ENCODE results near the gene OVOL3.

OVOL3 gene

GRCh38 chr19:36152352-36153091 is 41.6 kb downstream of the OVOL3 start, which contains the start of gene COX7A1:
COX7A1 (minus strand) TSS chr19:36152447; CDS start chr19:36152407, 40 bp downstream.
- H3K9me2 ChIP-seq (replicated peaks; ENCODE audit: control insufficient read depth, low read length) = no peaks in the 10 kb centered on the region
- H4K20me1 ChIP-seq (ENCODE audit: control insufficient read depth, insufficient read depth, low read depth, low read length) = no peaks in the 10 kb centered on the region
- no peaks in the 10 kb centered on the region for H3K27me3 ChIP-seq (ENCODE audit: control insufficient read depth, low read length)
- H3K4me3 ChIP-seq (ENCODE audit: low read length) = no peak within 1 kb of the TSS
- no peaks in the 10 kb centered on the region for H3F3A ChIP-seq (ENCODE audit: control insufficient read depth, insufficient read depth)
- H3K36me3 ChIP-seq (ENCODE audit: control insufficient read depth, low read length) = peaks cover 19% of the 10 kb centered on the region
- no peaks in the 10 kb centered on the region for H3K79me2 ChIP-seq (ENCODE audit: control insufficient read depth, low read length)
- TF ChIP-seq, protein P1, sequence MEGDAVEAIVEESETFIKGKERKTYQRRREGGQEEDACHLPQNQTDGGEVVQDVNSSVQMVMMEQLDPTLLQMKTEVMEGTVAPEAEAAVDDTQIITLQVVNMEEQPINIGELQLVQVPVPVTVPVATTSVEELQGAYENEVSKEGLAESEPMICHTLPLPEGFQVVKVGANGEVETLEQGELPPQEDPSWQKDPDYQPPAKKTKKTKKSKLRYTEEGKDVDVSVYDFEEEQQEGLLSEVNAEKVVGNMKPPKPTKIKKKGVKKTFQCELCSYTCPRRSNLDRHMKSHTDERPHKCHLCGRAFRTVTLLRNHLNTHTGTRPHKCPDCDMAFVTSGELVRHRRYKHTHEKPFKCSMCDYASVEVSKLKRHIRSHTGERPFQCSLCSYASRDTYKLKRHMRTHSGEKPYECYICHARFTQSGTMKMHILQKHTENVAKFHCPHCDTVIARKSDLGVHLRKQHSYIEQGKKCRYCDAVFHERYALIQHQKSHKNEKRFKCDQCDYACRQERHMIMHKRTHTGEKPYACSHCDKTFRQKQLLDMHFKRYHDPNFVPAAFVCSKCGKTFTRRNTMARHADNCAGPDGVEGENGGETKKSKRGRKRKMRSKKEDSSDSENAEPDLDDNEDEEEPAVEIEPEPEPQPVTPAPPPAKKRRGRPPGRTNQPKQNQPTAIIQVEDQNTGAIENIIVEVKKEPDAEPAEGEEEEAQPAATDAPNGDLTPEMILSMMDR (IDR thresholded peaks at IDR 0.05; ENCODE audit: low read depth, low read length, poor library complexity, severe bottlenecking) = no peak
- no peak for TF ChIP-seq EZH2phosphoT487 (IDR thresholded peaks at IDR 0.05; ENCODE audit: borderline replicate concordance, low read length)
- H3K4me1 ChIP-seq (ENCODE audit: control insufficient read depth, low read length) = no peaks in the 10 kb centered on the region
- no peak within 1 kb of the TSS for H3K4me2 ChIP-seq (ENCODE audit: low read length)
- no peak within 1 kb of the TSS for H3K27ac ChIP-seq (ENCODE audit: low read depth, low read length)
- H3K9me3 ChIP-seq (ENCODE audit: control insufficient read depth, insufficient read depth, low read length) = no peaks in the 10 kb centered on the region

DNA sequence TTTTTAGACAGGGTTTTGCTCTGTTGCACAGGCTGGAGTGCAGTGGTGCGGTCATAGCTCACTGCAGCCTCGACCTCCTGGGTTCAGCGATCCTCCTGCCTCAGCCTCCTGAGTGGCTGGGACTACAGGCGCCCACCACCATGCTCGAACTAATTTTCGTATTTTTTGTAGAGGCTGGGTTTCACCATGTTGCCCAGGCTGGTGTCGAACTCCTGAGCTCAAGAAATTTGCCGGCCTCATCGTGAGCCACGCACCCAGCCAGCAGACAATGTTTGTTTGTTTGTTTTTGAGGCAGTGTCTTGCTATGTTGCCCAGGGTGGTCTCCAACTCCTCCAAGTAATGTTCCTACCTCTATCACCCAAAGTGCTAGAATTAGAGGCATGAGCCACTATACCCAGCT is 42.2 kb downstream of the OVOL3 start:
- H3K79me2 ChIP-seq (ENCODE audit: control insufficient read depth, low read length) = no peaks in the 10 kb centered on the region
- H3K36me3 ChIP-seq (ENCODE audit: control insufficient read depth, low read length) = peaks cover 19% of the 10 kb centered on the region
- no peaks in the 10 kb centered on the region for H3K9me3 ChIP-seq (ENCODE audit: control insufficient read depth, insufficient read depth, low read length)
- H4K20me1 ChIP-seq (ENCODE audit: control insufficient read depth, insufficient read depth, low read depth, low read length) = no peaks in the 10 kb centered on the region
- no peak overlapping the region for H3K27ac ChIP-seq (ENCODE audit: low read depth, low read length)
- no peak overlapping the region for H3K4me3 ChIP-seq (ENCODE audit: low read length)
- H3K9me2 ChIP-seq (replicated peaks; ENCODE audit: control insufficient read depth, low read length) = no peaks in the 10 kb centered on the region
- TF ChIP-seq, protein P1 (IDR thresholded peaks at IDR 0.05; ENCODE audit: low read depth, low read length, poor library complexity, severe bottlenecking) = no peak
- TF ChIP-seq EZH2phosphoT487 (IDR thresholded peaks at IDR 0.05; ENCODE audit: borderline replicate concordance, low read length) = no peak
- H3K27me3 ChIP-seq (ENCODE audit: control insufficient read depth, low read length) = no peaks in the 10 kb centered on the region
- H3K4me2 ChIP-seq (ENCODE audit: low read length) = no peak overlapping the region
- H3K4me1 ChIP-seq (ENCODE audit: control insufficient read depth, low read length) = no peaks in the 10 kb centered on the region
- H3F3A ChIP-seq (ENCODE audit: control insufficient read depth, insufficient read depth) = no peaks in the 10 kb centered on the region

GRCh38 chr19:36160821-36161596 is 50.1 kb downstream of the OVOL3 start:
- no peaks in the 10 kb centered on the region for H3K9me3 ChIP-seq (ENCODE audit: control insufficient read depth, insufficient read depth, low read length)
- no peaks in the 10 kb centered on the region for H4K20me1 ChIP-seq (ENCODE audit: control insufficient read depth, insufficient read depth, low read depth, low read length)
- H3K27ac ChIP-seq (ENCODE audit: low read depth, low read length) = no peak overlapping the region
- TF ChIP-seq EZH2phosphoT487 (IDR thresholded peaks at IDR 0.05; ENCODE audit: borderline replicate concordance, low read length) = no peak
- TF ChIP-seq, protein P1 (IDR thresholded peaks at IDR 0.05; ENCODE audit: low read depth, low read length, poor library complexity, severe bottlenecking) = no peak
- no peak overlapping the region for H3K4me2 ChIP-seq (ENCODE audit: low read length)
- H3K9me2 ChIP-seq (replicated peaks; ENCODE audit: control insufficient read depth, low read length) = no peaks in the 10 kb centered on the region
- no peaks in the 10 kb centered on the region for H3K79me2 ChIP-seq (ENCODE audit: control insufficient read depth, low read length)
- H3K4me3 ChIP-seq (ENCODE audit: low read length) = no peak overlapping the region
- H3F3A ChIP-seq (ENCODE audit: control insufficient read depth, insufficient read depth) = no peaks in the 10 kb centered on the region
- no peaks in the 10 kb centered on the region for H3K27me3 ChIP-seq (ENCODE audit: control insufficient read depth, low read length)
- no peaks in the 10 kb centered on the region for H3K4me1 ChIP-seq (ENCODE audit: control insufficient read depth, low read length)
- no peaks in the 10 kb centered on the region for H3K36me3 ChIP-seq (ENCODE audit: control insufficient read depth, low read length)
